Activated CD8-positive, alpha-beta memory T cell treated with anti-CD3 and anti-CD28 coated beads, Interleukin-2, amount 50 U/mL, for 48 hours (primary cell): ENCODE results near the gene CDH9.
"Not testable (repeated sequence)": the region's sequence is repeated elsewhere in the genome, so short reads cannot be mapped to it uniquely, and the experiment has no call there.

ENCODE experiments used
- DNase-seq: peaks from one replicate; pipeline ENCODE4 v3.0.0-alpha.2; 2020

The CDH9 gene

DNA sequence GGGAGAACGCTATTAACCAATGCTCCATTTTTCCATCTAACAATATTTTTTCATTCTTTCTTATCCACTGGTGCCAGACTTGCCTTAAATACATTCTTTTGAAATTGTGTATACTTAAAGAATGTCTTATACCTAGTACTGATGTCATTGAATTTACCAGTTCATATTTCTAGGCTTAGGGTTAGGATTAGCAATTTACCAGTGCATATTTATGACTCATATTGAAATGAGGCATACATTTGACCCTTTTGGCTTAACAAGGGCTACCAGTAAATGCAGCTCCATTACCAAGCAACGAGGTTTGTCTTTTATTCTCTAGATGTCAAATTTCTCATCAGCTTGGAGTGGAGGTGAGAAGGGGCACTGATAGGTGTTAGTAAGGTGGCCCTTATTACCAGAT lies 89.5 kb downstream of the CDH9 start:
- no peak for DNase-seq

GRCh38 chr5:26945901-26946300 lies 92.5 kb downstream of the CDH9 start:
- DNase-seq, result no peak

DNA sequence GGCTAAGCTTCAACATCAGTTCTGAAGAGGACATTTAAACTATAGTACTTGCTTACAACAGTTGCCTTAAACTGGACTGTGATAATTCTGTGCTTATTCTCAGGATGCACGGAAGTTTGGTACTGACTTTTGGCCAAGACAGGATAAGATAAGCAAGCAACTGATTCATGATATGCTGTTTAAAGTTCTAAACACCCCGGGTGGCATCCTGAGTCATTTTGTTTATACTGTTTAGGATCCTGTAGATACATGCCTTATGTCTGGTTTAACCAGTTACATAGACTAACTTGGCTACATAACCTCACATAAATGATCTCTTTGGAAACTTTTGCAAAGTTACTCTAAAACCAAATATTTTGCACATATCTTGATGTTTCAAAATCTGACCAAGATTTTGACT lies 95.9 kb downstream of the CDH9 start:
- DNase-seq, result no peak

DNA sequence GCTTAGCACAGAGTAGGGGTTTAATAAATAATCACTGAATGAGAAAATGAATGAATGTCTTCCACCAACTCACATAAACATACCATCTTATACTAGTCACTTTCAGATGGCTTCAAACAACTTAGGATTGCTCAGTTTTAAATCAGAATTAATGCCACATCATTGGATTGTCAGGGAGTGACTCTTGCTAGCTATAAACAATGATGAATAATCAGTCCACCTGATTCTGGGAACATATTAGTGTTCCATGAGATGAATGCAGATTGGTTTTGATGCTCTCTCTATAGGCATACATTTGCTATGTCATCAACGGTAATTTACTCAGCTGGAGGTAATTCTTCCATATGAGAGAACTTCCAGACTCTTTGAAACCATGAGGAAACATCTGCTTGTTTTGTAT lies 97.4 kb downstream of the CDH9 start:
- DNase-seq, result no peak

DNA sequence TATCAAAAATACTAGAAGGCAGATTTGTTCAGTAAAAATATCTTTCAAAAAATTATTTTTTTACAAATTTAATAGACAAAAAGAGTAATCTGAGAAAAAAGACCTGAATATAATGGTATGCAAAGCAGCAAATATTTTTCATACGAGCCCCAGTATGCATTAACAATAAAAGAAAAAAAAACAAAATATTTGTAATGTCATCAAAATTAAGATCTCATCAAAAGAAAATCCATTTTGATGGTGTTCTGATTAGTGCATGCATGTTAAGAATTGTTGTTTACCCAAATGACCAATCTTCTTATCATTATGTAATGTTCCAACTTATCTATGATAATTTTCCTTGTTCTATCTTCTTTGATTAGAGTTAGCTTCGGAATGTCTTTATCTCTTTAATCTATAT lies 106.1 kb downstream of the CDH9 start:
- no peak for DNase-seq

DNA sequence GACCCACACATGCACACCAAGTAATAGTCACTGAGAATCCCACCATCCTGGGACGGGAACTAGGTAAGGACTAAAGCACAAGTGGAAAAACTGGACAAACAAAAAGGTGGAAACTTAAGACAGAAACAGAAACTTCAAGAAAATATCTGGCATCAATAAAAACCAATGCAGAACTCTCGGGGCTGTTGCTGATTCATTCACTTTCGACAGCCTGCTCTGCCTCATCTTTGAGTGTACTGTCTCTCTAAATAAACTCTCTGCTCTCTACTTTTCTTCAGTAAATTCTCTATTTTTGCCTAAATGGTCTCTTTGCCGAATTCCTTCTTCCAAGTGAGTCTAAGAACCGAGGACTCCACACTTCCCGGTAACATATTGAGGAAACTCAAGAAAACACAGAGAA lies 116.9 kb downstream of the CDH9 start:
- DNase-seq, result no peak

- DNase-seq, result no peak
Observed at GRCh38 chr5:26903469-26903868, 134.9 kb downstream of the CDH9 start.

GRCh38 chr5:26894719-26895263 lies 143.6 kb downstream of the CDH9 start:
- DNase-seq, result no peak

DNA sequence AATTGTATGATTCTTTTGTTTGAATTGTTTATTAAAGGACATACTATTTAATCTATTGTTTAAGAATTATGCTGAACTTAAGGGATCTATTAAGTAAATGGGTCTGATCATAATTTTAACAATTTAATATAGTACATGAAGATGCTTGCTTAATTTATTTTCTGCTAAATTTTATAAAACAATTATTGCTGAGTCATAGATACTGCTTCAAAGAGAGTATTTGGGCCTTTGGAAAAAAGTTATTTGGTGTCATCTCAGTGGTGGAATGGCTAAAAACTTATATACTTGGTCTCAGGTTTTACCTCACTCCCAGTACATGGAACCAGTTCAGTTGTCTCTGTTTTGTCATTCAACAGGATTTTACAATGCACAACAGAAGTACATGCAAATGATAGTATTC lies 145.3 kb downstream of the CDH9 start:
- no peak for DNase-seq

DNA sequence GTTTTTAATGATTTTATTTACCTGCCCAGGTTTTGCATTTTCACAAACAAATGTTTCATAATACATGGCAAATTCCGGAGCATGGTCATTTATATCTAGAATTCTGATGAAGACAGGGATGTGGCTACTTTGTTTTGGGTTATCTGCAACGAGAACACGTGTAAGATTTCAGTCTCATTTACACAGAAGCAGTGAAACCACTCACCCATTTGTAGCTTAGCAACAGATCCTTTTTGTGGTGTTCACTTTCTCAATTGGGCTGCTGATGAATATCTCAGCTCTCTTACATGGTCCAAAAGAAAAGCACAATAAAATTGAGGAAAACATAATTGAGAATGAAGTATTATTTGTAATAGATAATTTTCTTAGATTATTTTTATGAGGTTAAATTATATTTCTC lies 148.6 kb downstream of the CDH9 start:
- no peak for DNase-seq

DNA sequence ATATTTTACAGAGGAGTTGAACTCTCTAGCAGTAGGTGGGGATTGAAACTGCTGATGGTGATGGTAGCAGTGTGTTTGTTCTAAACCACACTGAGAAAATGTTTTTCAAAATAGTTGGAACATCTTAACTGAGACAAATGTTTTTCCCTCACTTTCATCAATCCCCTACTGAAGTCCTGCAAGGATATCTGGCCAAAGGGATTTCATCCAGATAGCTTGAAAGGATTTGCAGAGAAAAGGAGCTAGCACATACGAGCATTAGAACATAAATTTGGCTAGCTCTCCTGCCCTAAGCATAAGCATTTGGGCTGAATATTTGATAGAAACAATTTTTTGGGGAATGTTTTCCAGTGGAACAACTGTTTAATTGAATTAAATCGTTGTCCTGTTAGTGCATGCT lies 153.9 kb downstream of the CDH9 start:
- no peak for DNase-seq

DNA sequence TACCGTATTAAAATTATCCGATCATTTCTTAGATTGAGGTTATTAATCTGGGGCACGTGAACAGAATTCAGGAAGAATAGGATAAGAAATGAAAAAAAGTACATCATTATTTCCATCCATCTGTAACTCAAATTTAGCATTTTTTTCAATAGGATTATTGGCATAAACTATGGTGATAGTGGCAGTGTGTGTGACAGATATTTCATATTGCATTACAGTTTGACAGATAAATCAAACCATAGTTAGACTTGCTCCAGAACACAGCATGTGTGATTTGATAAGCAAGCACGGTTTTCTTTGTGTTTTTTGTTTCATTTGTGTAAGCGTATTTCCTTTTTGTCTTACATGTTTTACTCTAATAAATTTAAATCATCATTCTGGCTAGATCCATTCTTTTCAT lies 155.0 kb downstream of the CDH9 start:
- no peak for DNase-seq

DNA sequence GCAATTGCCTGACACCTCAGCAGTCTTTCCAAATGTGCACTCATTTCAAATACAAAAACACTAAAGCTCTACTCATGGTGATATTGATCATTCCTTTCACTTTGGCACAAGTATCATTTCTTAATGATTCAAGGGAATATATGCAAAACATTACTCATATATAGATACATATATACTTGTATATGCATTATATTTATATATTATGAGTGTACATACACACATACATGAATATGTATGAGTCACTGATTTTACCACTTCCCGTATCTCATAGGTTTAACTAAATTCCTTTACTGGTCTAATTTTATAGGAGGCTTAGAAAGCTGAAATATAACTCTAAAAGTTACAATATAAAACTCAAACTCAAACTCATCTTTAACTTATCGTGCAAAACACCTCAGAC lies 156.5 kb downstream of the CDH9 start:
- DNase-seq, result no peak

DNA sequence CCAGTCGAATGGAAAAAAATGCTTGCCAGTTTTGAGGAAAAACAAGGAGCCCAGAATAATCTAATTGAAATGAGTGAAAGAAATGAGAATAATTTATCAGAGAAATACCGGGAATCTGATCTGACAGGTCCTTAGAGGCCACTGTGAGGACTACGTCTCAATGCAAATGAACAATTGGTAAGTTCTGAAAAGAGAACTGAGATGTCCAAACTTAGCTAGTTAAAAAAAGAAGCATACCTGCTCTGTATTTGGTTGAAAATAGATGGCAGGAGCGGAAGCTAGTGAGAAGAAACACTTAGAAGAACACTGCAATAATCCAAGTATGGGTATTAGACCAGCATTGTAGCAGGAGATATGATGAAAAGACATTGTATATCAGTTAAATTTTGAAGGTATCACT lies 161.2 kb downstream of the CDH9 start:
- DNase-seq, result no peak

DNA sequence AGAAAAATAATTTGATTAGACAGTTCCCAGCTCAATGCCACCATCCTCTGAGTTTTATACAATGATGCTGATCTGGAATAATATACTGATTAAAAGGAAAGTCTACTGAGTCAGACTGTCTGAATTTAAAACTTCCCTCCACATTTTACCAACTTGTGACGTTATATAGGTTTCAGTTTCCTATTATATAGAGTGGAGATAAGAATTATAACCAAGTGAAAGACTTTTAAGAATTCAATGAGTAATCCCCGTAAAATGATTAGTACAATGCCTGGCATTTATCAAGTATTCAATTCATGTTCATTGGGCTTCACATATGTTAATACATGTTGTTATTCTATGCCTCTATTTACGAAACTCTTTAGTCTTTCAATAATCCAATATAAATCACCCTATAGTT lies 166.0 kb downstream of the CDH9 start:
- no peak for DNase-seq

DNA sequence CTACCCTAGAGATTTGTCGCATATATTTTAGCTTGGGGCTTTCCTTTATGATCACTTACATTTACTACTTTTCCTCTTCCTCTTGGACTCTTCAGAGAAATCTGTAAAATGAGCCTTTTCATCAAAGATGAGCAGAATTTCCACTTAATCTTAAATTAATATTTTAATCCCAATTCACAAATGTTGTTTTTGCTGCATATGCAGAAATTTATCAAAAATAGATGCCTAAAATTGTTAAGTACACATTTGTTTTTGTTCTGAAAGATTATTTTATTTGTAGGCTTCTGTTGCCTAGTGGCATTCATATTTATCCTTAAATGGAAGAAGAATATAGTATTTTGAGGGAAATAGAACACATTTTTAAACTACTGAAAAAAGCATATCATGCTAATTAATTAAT lies 168.6 kb downstream of the CDH9 start:
- no peak for DNase-seq

DNA sequence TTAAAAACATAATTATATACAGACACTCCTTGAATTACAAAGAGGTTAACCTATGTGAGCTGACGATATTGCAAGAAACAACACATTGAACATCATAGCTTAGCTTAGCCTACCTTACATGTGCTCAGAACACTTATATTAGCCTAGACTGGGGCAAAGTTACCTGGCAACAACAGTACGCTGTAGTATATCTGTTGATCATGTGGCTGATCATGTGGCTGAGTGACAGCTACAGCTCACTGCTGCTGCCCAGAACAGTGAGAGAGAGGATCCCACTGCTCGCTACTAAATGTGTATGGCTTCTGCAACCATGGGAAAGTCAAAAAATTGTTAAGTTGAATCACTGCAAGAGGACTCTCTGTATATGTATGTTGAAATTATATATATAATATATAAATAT lies 169.9 kb downstream of the CDH9 start:
- no peak for DNase-seq

GRCh38 chr5:26864061-26864460 lies 174.3 kb downstream of the CDH9 start:
- DNase-seq, result no peak

GRCh38 chr5:26856238-26856637 lies 182.1 kb downstream of the CDH9 start:
- no peak for DNase-seq

DNA sequence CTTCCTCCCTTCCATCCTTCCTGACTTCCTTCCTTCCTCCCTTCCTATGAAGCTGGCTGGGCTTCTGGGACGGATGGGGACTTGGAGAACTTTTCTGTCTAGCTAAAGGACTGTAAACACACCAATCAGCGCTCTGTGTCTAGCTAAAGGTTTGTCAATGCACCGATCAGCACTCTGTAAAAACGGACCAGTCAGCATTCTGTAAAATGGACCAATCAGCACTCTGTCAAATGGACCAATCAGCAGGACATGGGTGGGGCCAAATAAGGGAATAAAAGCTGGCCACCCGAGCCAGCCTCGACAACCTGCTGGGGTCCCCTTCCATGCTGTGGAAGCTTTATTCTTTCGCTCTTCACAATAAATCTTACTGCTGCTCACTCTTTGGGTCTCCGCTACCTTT lies 185.9 kb downstream of the CDH9 start:
- DNase-seq, result not testable (repeated sequence)

- no peak for DNase-seq
Observed at GRCh38 chr5:26847041-26847736, 191.2 kb downstream of the CDH9 start.

- DNase-seq, result no peak
Observed at GRCh38 chr5:26843677-26844076, 194.7 kb downstream of the CDH9 start.

DNA sequence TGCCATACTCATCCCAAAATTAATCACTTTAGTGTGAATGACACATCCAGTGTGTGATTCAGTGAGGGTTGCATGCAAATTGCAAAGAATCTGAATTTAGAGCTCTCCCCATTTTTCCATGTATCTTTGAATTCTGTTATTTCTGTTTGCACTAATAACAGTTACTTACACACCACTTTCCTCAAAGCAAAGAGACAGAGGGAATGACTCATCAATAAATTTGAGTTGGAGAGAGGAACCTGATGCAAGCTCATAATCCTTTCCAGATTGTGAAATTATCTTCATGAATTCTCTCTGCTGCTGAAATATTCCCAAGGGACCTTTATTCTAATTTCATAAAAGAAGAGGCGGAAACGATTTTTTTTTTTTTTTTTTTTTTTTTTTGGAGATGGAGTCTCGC lies 204.8 kb downstream of the CDH9 start:
- DNase-seq, result no peak
